ENCODE results near the gene GRK5.

Gene GRK5

DNA sequence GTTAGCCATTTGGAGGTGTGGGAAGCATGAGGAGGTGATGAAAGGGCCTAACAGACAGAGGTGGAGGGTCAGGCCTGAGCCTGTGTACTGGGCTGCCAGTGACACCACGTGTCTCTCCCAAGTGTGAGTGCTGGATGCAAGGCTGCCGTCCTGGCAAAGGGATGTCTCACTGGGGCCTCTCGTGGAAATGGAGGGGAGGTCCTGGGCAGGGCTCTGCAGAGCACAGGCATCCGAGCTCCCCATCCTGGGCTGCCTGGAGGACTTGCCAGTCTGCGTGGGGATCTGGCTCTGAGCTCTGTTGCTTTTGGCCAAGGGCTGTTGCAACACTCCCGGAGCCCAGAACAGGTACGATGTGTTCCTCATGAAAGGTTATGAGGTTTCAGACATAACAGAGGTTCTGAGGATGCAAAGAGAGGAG lies 77.3 kb downstream of the GRK5 start:
- Mint-ChIP-seq H3K9me3 (no peaks in the 10 kb centered on the region), H3K4me1 (peaks cover 79% of the 10 kb centered on the region), H3K4me3 (peak overlapping the region; percentile 41 to 77), H3K27ac (peak overlapping the region; percentile 73 to 74), H3K27me3 (no peaks in the 10 kb centered on the region)
- ATAC-seq, result no peak
- no peak for DNase-seq

DNA sequence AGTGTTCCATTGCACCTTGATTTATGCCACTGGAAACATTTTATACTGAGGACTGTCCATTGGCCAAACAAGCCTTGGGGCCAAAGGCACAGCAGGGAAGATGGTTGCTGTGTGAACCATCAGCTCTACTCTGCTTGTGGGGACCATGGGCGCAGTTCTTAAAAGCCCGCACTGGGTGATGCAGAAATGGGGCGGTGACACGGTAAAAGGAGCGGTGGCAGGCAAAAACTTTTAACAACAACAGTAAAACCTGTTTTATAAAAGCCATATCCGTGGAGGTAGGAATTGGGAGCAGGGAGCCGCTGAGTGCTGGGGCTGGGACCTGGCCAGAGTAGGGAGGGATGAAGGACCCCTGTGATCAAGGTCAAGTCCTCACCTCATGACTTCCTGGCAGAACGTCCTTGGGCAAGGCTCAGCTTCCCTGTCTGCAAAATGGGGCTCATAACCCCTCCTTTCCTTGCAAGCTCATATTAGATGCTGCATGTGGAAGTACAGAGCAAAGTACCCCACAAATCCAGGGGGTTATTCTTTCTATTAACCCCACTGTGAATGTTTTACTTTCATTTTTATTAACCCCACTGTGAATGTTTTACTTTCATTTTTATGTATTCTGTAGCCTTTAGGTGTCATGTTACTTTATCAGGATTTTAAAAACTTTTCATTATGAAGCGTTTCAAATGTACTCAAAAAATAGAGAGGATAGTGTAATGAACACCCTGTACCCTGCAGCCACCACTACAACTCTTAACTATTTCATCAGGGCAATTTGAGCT lies 78.3 kb downstream of the GRK5 start:
- H3K4me1 Mint-ChIP-seq, result peaks cover 87% of the 10 kb centered on the region
- peak overlapping the region in 1 of 2 donors; percentile 89 for H3K27ac Mint-ChIP-seq
- H3K27me3 Mint-ChIP-seq, result no peaks in the 10 kb centered on the region
- H3K9me3 Mint-ChIP-seq, result no peaks in the 10 kb centered on the region
- ATAC-seq (no peak), DNase-seq (no peak)
- peak overlapping the region; percentile 42 to 77 for H3K4me3 Mint-ChIP-seq

DNA sequence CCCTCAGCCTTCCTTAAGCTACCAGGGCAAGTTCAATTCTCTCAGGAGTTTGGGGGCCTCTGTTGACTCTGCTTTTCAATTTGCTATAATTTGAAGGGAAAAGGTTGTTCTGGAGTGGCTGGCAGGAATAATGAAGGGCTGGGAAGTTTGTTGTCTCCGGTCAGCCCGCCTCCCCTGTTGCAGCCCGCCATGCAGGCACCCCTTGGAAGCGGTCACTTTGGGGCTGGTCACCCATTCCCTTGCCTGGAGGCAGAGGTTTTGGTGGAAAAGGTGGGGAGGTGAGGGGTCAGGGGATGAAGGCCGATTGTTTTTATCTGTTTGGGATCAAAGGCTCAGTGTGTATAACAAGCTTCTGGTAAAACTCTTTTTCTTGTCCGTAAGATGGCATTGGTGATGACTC lies 79.1 kb downstream of the GRK5 start:
- peaks cover 86% of the 10 kb centered on the region for H3K4me1 Mint-ChIP-seq
- ATAC-seq (no peak), DNase-seq (no peak)
- peak overlapping the region; percentile 17 to 42 for H3K4me3 Mint-ChIP-seq
- no peaks in the 10 kb centered on the region for H3K27me3 Mint-ChIP-seq
- H3K27ac Mint-ChIP-seq, result peak overlapping the region in 1 of 2 donors; percentile 89
- no peaks in the 10 kb centered on the region for H3K9me3 Mint-ChIP-seq

DNA sequence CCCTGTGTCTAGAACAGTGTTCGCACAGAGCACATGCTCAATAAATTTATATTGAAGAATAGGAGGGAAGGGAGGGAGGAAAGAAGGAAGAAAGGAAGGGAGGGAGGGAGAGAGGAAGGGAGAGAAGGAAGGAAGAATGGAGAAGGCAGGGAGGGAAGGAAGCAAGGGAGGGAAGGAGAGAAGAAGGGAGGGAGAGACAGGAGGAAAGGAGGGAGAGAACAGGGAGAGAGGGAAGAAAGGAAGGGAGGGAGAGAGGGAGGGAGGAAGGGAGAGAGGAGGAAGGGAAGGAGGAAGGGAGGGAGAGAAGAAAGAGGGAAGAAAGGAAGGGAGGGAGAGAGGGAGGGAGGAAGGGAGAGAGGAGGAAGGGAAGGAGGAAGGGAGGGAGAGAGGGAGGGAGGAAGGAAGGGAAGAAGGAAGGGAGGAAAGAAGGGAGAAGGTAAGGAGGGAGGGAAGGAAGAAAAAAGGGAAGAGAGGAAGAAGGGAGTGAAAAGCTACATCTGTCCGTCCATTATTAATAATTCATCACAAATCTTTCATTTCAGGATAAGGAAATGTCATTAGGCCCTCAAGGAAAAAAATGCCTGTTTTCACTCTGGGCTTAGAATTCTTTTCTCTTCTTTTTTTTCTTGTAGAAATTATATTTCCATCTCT lies 79.7 kb downstream of the GRK5 start:
- no peak overlapping the region for H3K4me3 Mint-ChIP-seq
- H3K27ac Mint-ChIP-seq, result peak overlapping the region in 1 of 2 donors; percentile 22
- H3K27me3 Mint-ChIP-seq, result no peaks in the 10 kb centered on the region
- H3K4me1 Mint-ChIP-seq, result peaks cover 89% of the 10 kb centered on the region
- no peaks in the 10 kb centered on the region for H3K9me3 Mint-ChIP-seq
- ATAC-seq (no peak), DNase-seq (no peak)

DNA sequence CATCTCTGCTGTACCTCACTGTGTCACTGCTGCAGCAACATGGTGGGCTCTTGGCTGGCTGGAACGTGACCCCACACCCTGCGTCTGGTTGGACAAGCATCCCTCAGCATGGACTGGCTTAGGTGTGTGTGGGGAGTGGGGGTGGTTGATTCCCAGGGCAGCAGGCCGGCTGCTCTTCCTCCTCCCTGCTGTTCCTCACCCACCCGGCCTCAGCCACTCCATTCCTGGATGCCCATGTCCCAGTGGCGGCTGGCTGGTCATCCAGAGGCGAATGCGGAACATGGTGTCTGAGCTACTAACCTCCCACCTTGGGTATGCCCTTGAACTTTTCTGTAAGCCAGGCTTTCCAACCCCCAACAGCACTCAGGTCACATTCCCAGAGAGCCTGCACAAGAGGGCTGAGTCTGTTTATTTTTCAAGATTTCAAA lies 81.2 kb downstream of the GRK5 start:
- ATAC-seq, result no peak
- H3K27me3 Mint-ChIP-seq, result no peaks in the 10 kb centered on the region
- H3K4me3 Mint-ChIP-seq, result no peak overlapping the region
- peaks cover 94% of the 10 kb centered on the region for H3K4me1 Mint-ChIP-seq
- DNase-seq, result no peak
- no peak overlapping the region for H3K27ac Mint-ChIP-seq
- no peaks in the 10 kb centered on the region for H3K9me3 Mint-ChIP-seq

DNA sequence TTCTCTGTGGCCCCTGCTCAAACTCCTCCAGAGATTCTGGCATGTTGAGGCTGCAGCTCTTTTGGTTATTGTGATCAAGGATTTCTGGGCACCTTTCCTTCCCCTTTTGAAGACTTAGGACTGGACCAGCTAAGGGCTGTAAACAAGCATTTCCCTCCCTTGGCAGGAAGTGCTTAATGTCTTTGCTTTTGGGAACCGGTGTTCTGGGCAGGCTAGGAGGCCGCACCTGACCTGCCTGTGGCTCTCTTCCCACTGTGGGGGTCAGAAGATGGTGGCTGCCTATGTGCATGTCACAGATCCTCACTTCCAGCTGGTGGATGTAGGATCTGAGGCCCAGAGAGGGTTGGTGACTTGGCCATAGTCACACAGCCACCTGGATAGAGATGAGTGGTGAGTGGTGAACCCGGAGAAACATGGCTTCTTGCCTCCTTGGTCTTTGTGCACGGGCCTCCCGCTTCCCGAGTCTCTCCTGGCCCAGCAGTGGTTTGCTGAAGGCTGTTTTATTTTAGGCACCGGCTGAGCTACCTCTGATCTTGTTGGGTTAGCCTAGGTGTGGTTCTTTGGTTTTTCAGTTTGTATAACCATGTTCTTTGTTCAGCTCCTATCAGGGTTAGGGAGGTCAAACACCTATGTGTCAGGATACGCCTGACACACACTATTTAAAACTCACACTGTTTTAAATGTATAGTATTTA lies 82.0 kb downstream of the GRK5 start:
- no peak for ATAC-seq
- peak overlapping the region in 1 of 2 donors; percentile 53 for H3K4me3 Mint-ChIP-seq
- H3K4me1 Mint-ChIP-seq, result peaks cover 86% of the 10 kb centered on the region
- no peak for DNase-seq
- H3K27ac Mint-ChIP-seq, result peak overlapping the region in 1 of 2 donors; percentile 75
- H3K27me3 Mint-ChIP-seq, result no peaks in the 10 kb centered on the region
- no peaks in the 10 kb centered on the region for H3K9me3 Mint-ChIP-seq

DNA sequence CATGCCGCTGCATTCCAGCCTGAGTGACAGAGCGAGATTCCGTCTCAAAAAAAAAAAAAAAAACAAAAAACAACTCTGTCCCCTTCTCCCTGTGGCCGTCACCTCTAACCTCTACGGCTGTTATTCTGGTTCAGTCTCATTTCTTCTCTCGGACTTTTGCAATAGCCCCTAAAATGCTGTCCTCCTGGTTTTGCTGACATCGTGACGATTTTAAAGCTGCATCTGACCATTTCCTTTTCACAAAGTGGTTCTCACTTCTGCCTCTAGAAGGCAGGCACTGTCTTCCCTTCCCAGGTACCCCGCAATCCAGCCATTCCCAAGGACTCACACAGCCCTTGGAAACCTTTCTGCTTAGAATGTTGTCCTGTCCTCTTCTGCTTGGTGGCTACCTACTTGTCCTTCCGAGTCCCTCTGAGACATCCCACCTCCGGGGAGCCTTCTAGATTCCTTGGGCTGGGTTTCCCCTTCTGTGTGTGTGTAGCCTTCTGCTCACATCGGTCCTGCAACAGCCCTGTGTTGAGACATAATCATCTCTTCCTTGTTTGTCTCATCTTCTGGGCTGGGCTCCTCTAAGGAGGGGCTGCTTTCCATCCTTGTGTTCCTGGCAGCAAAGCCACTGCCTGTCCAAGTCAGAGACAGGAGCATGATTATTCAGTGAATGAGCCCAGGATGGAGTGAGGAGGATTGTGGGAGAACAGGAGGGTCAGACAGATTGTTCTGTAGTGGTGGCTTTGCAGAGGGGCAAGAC lies 83.1 kb downstream of the GRK5 start:
- peak; percentile 20 for ATAC-seq
- H3K4me1 Mint-ChIP-seq, result peaks cover 75% of the 10 kb centered on the region
- H3K4me3 Mint-ChIP-seq, result no peak overlapping the region
- DNase-seq, result no peak
- no peaks in the 10 kb centered on the region for H3K9me3 Mint-ChIP-seq
- no peaks in the 10 kb centered on the region for H3K27me3 Mint-ChIP-seq
- H3K27ac Mint-ChIP-seq, result peak overlapping the region; percentile 2 to 15

DNA sequence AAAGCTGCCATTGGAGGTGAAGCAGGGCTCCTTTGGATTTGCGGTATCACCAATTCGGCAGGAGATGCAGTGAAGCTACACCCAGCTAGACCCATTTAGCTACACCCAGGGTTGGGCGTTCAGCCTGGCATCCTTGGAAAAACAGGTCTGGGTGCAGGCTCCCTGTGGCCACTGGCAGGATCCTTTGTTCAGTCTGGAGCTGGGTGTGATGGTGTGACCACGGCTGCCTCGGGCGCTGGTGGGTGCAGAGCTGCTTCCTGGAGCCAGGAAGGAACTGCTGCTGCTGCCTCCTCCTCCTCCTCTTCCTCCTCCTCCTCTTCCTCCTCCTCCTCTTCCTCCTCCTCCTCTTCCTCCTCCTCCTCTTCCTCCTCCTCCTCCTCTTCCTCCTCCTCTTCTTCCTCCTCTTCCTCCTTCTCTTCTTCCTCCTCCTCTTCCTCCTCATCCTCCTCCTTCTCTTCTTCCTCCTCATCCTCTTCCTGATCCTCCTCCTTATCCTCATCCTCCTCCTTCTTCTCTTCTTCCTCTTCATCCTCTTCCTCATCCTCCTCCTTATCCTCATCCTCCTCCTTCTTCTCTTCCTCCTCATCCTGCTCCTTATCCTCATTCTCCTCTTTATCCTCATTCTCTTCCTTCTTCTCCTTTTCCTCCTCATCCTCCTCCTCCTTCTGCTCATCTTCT lies 84.0 kb downstream of the GRK5 start:
- Mint-ChIP-seq H3K27me3 (no peaks in the 10 kb centered on the region), H3K27ac (peak overlapping the region in 1 of 2 donors; percentile 92), H3K4me1 (peaks cover 66% of the 10 kb centered on the region), H3K9me3 (peaks cover 0 to 4% of the 10 kb centered on the region in 2 donors), H3K4me3 (no peak overlapping the region)
- DNase-seq (no peak), ATAC-seq (peak; percentile 54)

DNA sequence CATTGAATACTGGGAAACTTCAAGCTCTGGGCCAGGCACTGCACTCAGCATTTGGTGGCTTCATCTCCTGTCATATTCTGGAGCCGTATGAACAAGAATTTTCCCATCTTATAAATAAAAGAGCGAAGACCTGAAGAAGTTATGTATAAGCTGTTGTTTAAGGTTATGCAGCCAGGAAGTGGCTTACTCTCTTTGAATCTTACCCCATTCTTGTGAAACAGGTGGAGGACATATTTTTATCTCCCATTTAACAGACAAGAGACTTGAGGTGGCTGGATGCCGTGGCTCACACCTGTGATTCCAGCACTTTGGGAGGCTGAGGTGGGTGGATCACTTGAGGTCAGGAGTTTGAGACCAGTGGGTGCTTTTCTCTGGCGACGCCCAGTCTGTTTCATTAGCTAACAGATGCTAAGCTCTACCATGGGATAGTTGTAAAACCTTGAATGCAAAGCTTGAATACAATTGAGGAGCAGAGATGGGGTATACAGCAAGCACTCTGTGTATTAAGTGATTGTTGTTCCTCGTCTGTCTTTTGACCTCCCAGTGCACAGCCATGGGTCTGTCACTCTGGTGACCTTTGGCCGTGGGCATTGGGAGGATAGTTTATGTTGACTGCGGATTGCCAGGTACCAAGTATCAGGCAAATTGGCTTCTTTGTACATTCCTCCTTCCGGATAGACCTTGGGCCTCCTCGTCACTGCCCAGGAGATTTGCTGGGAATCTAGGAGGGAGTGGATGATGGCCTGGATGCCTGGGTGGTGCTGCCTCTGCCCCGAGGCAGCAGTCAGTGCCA lies 85.8 kb downstream of the GRK5 start:
- peaks cover 51% of the 10 kb centered on the region for H3K4me1 Mint-ChIP-seq
- no peak for ATAC-seq

DNA sequence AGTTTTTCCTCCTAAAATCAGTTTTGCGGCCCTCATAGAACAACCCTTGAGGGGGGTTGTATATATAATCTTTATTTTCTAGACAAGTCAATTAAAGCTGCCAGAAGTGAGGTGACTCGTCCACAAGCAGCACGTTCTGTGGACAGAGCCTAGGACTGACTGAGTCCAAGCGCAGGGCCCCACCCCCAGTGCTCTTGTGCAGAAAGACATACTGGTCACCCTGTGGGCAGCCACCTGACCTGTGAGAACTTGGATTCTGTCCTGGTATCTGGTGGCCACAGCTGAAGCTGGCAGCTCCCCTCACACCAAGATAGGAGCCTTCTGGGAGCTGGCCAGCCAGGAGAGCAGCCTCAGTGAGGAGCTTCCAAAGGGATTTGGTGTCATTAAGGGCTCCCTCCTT lies 89.3 kb downstream of the GRK5 start:
- Mint-ChIP-seq H3K4me3 (no peak overlapping the region), H3K27me3 (no peaks in the 10 kb centered on the region), H3K4me1 (peaks cover 49% of the 10 kb centered on the region), H3K27ac (no peak overlapping the region), H3K9me3 (peaks cover 10 to 23% of the 10 kb centered on the region in 2 donors)
- DNase-seq, result no peak
- ATAC-seq, result no peak

More for the DNA sequence above, 85.8 kb downstream of the GRK5 start:
- DNase-seq, result no peak
- no peaks in the 10 kb centered on the region for H3K27me3 Mint-ChIP-seq
- H3K9me3 Mint-ChIP-seq, result peaks cover 10 to 22% of the 10 kb centered on the region in 2 donors
- peak overlapping the region in 1 of 2 donors; percentile 44 for H3K27ac Mint-ChIP-seq
- no peak overlapping the region for H3K4me3 Mint-ChIP-seq

DNA sequence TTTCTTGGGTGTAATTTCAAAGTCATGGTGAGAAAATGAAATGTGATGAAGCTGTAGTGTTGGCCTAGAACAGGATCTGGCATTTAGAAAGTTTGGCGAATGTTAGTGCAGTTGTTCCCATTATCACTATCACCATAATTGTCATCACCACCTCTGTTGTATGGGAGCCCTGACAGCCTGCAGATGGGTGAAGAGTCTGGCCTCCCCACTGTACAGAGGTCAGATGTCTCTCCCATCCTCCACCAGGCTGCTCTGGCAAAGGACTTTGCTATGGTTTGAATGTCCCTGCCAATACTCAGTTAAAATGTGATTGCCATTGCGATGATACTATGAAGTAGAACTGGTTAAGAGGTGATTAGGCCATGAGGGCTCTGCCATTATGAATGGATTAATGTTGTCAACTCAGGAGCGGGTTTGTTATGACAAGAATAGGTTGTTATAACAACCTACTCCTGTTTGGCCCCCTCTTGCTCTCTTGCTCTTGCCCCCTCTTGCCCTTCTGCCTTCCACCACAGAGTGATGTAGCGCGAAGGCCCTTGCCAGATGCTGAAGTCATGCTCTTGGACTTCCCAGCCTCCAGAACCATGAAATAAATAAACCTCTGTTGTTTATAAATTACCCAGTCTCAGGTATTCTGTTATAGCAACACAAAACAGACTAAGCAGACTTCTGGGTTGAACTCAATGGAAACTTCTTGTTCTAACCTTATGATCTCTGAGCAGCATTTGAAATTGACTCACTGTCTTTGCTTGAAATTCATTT lies 90.0 kb downstream of the GRK5 start:
- ATAC-seq (no peak), DNase-seq (no peak)
- Mint-ChIP-seq H3K4me3 (no peak overlapping the region), H3K4me1 (peaks cover 49% of the 10 kb centered on the region), H3K27ac (no peak overlapping the region), H3K9me3 (peaks cover 10 to 23% of the 10 kb centered on the region in 2 donors), H3K27me3 (no peaks in the 10 kb centered on the region)

DNA sequence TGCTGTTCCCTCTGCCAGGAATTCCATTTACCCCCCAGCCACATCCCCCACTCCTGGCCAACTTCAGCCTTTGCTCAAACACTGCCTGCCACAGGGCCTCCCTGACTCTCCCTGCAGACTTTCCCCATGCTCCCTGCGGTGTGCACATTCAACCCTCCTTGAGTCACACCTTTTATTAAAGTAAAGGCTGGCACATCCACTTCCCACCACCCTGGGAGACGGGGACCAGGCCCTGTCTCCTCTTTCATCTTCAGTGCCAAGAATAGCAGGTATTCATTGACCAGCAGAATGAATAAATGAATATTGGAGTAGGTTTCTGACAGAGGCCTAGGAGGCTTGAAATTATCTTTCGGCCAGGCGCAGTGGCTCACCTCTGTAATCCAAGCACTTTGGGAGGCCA lies 91.4 kb downstream of the GRK5 start:
- Mint-ChIP-seq H3K4me3 (no peak overlapping the region), H3K27ac (no peak overlapping the region), H3K4me1 (peaks cover 53% of the 10 kb centered on the region), H3K9me3 (peaks cover 10 to 23% of the 10 kb centered on the region in 2 donors), H3K27me3 (no peaks in the 10 kb centered on the region)
- no peak for DNase-seq
- ATAC-seq, result no peak

DNA sequence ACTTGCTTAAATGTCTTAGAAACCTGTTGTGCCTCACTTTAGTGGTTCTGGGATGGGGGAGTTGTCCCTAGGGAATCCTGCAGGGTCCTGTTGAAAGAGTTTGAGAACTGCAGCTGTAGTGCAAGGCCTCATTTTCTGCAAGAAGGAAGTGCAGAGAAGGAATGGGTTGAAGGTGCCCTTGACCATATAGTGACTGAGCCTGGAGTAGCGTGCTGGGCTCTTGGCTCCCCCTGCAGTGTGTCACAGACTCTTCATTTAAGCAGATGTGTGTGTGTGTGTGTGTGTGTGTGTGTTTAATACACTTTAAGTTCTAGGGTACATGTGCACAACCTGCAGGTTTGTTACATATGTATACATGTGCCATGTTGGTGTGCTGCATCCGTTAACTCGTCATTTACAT lies 92.2 kb downstream of the GRK5 start:
- Mint-ChIP-seq H3K4me1 (peaks cover 61% of the 10 kb centered on the region), H3K27ac (no peak overlapping the region), H3K27me3 (no peaks in the 10 kb centered on the region), H3K4me3 (no peak overlapping the region), H3K9me3 (peaks cover 10 to 23% of the 10 kb centered on the region in 2 donors)
- ATAC-seq, result no peak
- no peak for DNase-seq

DNA sequence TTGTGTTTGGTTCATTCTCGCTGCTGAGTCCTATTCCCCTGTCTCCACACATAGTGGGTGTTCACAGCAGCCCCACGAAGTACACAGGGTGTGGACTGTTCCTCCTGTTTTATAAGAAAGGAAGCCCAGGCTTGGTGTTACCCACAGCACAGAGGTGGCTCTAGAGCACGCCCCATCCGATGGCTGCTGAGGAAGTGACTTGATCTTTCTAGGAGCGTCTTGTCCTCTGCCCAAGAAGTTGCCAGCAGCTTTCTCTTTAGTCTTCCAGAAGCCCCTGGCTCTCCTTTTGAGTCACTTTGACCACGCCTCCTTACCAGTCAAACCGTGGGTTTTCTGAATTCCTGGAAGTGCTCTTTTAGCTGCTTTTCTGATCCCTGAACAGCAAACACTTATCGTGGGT lies 94.0 kb downstream of the GRK5 start:
- DNase-seq (peak; percentile 48 to 71), ATAC-seq (peak; percentile 63)
- H3K9me3 Mint-ChIP-seq, result peaks cover 10 to 18% of the 10 kb centered on the region in 2 donors
- peaks cover 79% of the 10 kb centered on the region for H3K4me1 Mint-ChIP-seq
- H3K27ac Mint-ChIP-seq, result peak overlapping the region; percentile 95 to 97
- no peaks in the 10 kb centered on the region for H3K27me3 Mint-ChIP-seq
- peak overlapping the region; percentile 76 to 77 for H3K4me3 Mint-ChIP-seq
